ENCODE data around the gene HOXB2. TPM values are rescaled to one million over a fixed set of nuclear protein-coding genes. Genes with fewer than 3 reads are reported as not detected.

Gene HOXB2
- total and polyA plus RNA-seq, 3 donors from 2014 or later, result 1.8 to 4.2 (median 3.3) TPM

GRCh38 chr17:48586355-48587258 lies 41.7 kb upstream of the HOXB2 start:
- H3K36me3 ChIP-seq (ENCODE audit: low read depth, missing control alignments), result no peaks in the 10 kb centered on the region
- H3K27ac ChIP-seq, result no peak overlapping the region
- no peak for DNase-seq
- intact Hi-C loops (cut with DNase I; ENCODE audit: low total_unique reads), result no loop called here
- WGBS, 2 donors, result 13 to 15% methylated on average over 34 of the region's 34 CpGs
- H3K27me3 ChIP-seq, result no peaks in the 10 kb centered on the region
- no peak for TF ChIP-seq POLR2A (IDR thresholded peaks at IDR 0.05)
- no peak for TF ChIP-seq CTCF (IDR thresholded peaks at IDR 0.05)
- H3K4me3 ChIP-seq, result peak overlapping the region in 1 of 2 donors; percentile 44
- peaks cover 16% of the 10 kb centered on the region for H3K4me1 ChIP-seq
- no peaks in the 10 kb centered on the region for H3K9me3 ChIP-seq

GRCh38 chr17:48584223-48584741 lies 39.4 kb upstream of the HOXB2 start:
- Histone ChIP-seq H3K27me3 (no peaks in the 10 kb centered on the region), H3K4me3 (no peak overlapping the region), H3K27ac (no peak overlapping the region), H3K9me3 (no peaks in the 10 kb centered on the region), H3K36me3 (ENCODE audit: low read depth, missing control alignments) (no peaks in the 10 kb centered on the region), H3K4me1 (peaks cover 16% of the 10 kb centered on the region)
- TF ChIP-seq CTCF (IDR thresholded peaks at IDR 0.05) (no peak), POLR2A (IDR thresholded peaks at IDR 0.05) (no peak)
- whole genome bisulfite sequencing, 2 donors, result 24 to 29% methylated on average over 2 of the region's 2 CpGs
- DNase-seq, result no peak
- intact Hi-C loops (cut with DNase I; ENCODE audit: low total_unique reads), result no loop called here

GRCh38 chr17:48583708-48584222 lies 38.9 kb upstream of the HOXB2 start:
- H3K4me1 ChIP-seq, result peaks cover 16% of the 10 kb centered on the region
- no peak for DNase-seq
- H3K27me3 ChIP-seq, result no peaks in the 10 kb centered on the region
- no peak overlapping the region for H3K27ac ChIP-seq
- no peaks in the 10 kb centered on the region for H3K9me3 ChIP-seq
- H3K4me3 ChIP-seq, result no peak overlapping the region
- TF ChIP-seq POLR2A (IDR thresholded peaks at IDR 0.05), result no peak
- TF ChIP-seq CTCF (IDR thresholded peaks at IDR 0.05), result no peak
- intact Hi-C loops (cut with DNase I; ENCODE audit: low total_unique reads), result no loop called here
- WGBS, 2 donors, result 67 to 69% methylated on average over 3 of the region's 3 CpGs
- no peaks in the 10 kb centered on the region for H3K36me3 ChIP-seq (ENCODE audit: low read depth, missing control alignments)

GRCh38 chr17:48582750-48583069 lies 37.8 kb upstream of the HOXB2 start:
- TF ChIP-seq CTCF (IDR thresholded peaks at IDR 0.05) (no peak), POLR2A (IDR thresholded peaks at IDR 0.05) (no peak)
- no peak for DNase-seq
- no peaks in the 10 kb centered on the region for H3K27me3 ChIP-seq
- H3K4me1 ChIP-seq, result peaks cover 16% of the 10 kb centered on the region
- intact Hi-C loops (cut with DNase I; ENCODE audit: low total_unique reads), result no loop called here
- no peaks in the 10 kb centered on the region for H3K9me3 ChIP-seq
- H3K27ac ChIP-seq, result no peak overlapping the region
- peak overlapping the region; percentile 41 to 53 for H3K4me3 ChIP-seq
- WGBS, 2 donors, result 18 to 25% methylated on average over 7 of the region's 7 CpGs
- no peaks in the 10 kb centered on the region for H3K36me3 ChIP-seq (ENCODE audit: low read depth, missing control alignments)

Measured in testis (tissue), 3 donors.